Measurements from ENCODE around the gene CRYBA4. TPM values are rescaled to one million over a fixed set of nuclear protein-coding genes. Genes with fewer than 3 reads are reported as not detected.

CRYBA4 gene
- total and polyA plus RNA-seq, 10 of the 15 experiments (the other 5 are each of a cell fraction or from before 2014, with no cell fraction given), result 0.12 to 0.17 TPM; not detected in 8

DNA sequence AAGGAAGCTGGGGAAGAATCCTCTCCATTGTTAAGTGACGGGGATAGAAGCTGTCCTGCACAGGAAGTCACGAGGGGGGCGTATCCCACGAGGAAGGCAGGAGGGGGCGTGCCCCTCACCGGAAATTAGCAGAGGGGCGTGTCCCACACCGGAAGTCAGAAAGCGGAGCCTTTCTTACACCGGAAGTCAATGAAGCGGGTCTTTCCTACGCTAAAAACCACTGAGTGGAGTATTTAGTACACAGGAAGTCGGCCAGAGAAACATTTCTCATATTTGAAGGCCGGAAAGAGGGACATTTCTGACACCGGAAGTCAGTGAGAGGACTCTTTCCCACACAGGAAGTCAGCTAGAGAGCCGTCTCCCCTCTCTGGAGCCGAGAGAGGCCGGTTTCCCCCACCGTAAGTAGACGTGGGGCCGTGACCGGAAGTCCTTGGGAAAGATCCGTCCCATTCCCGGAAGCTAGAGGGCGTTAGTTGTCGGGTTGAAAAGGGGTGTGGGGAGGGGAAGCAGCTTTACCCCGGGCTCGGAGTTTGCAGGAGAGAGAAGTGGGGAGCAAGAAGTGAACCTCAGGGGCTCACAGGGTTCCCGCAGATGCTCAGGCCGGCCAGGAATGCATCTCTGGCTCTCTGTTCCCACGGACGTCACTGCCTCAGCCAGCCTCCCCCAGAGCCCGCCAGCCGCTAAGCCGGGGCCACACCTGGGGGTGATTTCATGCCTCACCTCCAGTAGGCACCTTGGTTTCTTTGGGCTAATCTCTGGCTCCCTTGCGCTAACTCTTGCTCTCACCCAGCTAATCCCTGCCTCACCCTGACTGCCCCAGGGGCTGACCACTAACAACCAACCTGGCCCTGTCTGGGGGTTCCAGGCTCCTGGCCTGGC is 51.1 kb downstream of the CRYBA4 start (continued):
- peak; percentile 24; the same call in 1 of the 2 replicates for TF ChIP-seq RAD21 (IDR thresholded peaks at IDR 0.05; ENCODE audit: insufficient read depth, low read depth, low read length)
- TF ChIP-seq SREBF1 (IDR thresholded peaks at IDR 0.05; ENCODE audit: low read length), result no peak
- TF ChIP-seq ZNF274 (IDR thresholded peaks at IDR 0.05; ENCODE audit: insufficient read depth, insufficient read length), result no peak
- TF ChIP-seq, protein P1, sequence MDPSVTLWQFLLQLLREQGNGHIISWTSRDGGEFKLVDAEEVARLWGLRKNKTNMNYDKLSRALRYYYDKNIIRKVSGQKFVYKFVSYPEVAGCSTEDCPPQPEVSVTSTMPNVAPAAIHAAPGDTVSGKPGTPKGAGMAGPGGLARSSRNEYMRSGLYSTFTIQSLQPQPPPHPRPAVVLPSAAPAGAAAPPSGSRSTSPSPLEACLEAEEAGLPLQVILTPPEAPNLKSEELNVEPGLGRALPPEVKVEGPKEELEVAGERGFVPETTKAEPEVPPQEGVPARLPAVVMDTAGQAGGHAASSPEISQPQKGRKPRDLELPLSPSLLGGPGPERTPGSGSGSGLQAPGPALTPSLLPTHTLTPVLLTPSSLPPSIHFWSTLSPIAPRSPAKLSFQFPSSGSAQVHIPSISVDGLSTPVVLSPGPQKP (IDR thresholded peaks at IDR 0.05; ENCODE audit: low read depth, low read length), result peak; percentile 96
- TF ChIP-seq NFIC (IDR thresholded peaks at IDR 0.05; ENCODE audit: low read depth, low read length), result peak; percentile 73
- peak; percentile 80; the same call in 1 of the 2 replicates for TF ChIP-seq NBN (IDR thresholded peaks at IDR 0.05)
- TF ChIP-seq SMARCA5 (IDR thresholded peaks at IDR 0.05), result peak; percentile 82
- peak; percentile 91 for TF ChIP-seq PML (IDR thresholded peaks at IDR 0.05; ENCODE audit: low read length)
- TF ChIP-seq SREBF2 (IDR thresholded peaks at IDR 0.05; ENCODE audit: low read length), result peak; percentile 72
- TF ChIP-seq SMC3 (IDR thresholded peaks at IDR 0.05; ENCODE audit: borderline replicate concordance, low read length), result no peak
- peak; percentile 10; the same call in 1 of the 2 replicates for TF ChIP-seq SPI1 (IDR thresholded peaks at IDR 0.05; ENCODE audit: borderline replicate concordance, insufficient read depth, low read depth, low read length)
- TF ChIP-seq, protein P2, sequence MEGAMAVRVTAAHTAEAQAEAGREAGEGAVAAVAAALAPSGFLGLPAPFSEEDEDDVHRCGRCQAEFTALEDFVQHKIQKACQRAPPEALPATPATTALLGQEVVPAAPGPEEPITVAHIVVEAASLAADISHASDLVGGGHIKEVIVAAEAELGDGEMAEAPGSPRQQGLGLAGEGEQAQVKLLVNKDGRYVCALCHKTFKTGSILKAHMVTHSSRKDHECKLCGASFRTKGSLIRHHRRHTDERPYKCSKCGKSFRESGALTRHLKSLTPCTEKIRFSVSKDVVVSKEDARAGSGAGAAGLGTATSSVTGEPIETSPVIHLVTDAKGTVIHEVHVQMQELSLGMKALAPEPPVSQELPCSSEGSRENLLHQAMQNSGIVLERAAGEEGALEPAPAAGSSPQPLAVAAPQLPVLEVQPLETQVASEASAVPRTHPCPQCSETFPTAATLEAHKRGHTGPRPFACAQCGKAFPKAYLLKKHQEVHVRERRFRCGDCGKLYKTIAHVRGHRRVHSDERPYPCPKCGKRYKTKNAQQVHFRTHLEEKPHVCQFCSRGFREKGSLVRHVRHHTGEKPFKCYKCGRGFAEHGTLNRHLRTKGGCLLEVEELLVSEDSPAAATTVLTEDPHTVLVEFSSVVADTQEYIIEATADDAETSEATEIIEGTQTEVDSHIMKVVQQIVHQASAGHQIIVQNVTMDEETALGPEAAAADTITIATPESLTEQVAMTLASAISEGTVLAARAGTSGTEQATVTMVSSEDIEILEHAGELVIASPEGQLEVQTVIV (IDR thresholded peaks at IDR 0.05; ENCODE audit: borderline replicate concordance, partially characterized antibody), result peak; percentile 45
- TF ChIP-seq MTA2 (IDR thresholded peaks at IDR 0.05; ENCODE audit: low read depth), result 0 out of 2 replicates have a peak, but pooled peaks have one; percentile 12
- TF ChIP-seq, protein P3, sequence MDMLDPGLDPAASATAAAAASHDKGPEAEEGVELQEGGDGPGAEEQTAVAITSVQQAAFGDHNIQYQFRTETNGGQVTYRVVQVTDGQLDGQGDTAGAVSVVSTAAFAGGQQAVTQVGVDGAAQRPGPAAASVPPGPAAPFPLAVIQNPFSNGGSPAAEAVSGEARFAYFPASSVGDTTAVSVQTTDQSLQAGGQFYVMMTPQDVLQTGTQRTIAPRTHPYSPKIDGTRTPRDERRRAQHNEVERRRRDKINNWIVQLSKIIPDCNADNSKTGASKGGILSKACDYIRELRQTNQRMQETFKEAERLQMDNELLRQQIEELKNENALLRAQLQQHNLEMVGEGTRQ (IDR thresholded peaks at IDR 0.05; ENCODE audit: borderline replicate concordance, low read depth, low read length), result peak; percentile 29; the same call in 1 of the 2 replicates
- TF ChIP-seq, protein P4, sequence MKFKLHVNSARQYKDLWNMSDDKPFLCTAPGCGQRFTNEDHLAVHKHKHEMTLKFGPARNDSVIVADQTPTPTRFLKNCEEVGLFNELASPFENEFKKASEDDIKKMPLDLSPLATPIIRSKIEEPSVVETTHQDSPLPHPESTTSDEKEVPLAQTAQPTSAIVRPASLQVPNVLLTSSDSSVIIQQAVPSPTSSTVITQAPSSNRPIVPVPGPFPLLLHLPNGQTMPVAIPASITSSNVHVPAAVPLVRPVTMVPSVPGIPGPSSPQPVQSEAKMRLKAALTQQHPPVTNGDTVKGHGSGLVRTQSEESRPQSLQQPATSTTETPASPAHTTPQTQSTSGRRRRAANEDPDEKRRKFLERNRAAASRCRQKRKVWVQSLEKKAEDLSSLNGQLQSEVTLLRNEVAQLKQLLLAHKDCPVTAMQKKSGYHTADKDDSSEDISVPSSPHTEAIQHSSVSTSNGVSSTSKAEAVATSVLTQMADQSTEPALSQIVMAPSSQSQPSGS (IDR thresholded peaks at IDR 0.05; ENCODE audit: low read length), result peak; percentile 35; the same call in 1 of the 2 replicates
- TF ChIP-seq, protein P5, sequence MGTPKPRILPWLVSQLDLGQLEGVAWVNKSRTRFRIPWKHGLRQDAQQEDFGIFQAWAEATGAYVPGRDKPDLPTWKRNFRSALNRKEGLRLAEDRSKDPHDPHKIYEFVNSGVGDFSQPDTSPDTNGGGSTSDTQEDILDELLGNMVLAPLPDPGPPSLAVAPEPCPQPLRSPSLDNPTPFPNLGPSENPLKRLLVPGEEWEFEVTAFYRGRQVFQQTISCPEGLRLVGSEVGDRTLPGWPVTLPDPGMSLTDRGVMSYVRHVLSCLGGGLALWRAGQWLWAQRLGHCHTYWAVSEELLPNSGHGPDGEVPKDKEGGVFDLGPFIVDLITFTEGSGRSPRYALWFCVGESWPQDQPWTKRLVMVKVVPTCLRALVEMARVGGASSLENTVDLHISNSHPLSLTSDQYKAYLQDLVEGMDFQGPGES (IDR thresholded peaks at IDR 0.05), result no peak
- TF ChIP-seq ATF7 (IDR thresholded peaks at IDR 0.05; ENCODE audit: low read depth), result peak; percentile 85
- TF ChIP-seq, protein P6, sequence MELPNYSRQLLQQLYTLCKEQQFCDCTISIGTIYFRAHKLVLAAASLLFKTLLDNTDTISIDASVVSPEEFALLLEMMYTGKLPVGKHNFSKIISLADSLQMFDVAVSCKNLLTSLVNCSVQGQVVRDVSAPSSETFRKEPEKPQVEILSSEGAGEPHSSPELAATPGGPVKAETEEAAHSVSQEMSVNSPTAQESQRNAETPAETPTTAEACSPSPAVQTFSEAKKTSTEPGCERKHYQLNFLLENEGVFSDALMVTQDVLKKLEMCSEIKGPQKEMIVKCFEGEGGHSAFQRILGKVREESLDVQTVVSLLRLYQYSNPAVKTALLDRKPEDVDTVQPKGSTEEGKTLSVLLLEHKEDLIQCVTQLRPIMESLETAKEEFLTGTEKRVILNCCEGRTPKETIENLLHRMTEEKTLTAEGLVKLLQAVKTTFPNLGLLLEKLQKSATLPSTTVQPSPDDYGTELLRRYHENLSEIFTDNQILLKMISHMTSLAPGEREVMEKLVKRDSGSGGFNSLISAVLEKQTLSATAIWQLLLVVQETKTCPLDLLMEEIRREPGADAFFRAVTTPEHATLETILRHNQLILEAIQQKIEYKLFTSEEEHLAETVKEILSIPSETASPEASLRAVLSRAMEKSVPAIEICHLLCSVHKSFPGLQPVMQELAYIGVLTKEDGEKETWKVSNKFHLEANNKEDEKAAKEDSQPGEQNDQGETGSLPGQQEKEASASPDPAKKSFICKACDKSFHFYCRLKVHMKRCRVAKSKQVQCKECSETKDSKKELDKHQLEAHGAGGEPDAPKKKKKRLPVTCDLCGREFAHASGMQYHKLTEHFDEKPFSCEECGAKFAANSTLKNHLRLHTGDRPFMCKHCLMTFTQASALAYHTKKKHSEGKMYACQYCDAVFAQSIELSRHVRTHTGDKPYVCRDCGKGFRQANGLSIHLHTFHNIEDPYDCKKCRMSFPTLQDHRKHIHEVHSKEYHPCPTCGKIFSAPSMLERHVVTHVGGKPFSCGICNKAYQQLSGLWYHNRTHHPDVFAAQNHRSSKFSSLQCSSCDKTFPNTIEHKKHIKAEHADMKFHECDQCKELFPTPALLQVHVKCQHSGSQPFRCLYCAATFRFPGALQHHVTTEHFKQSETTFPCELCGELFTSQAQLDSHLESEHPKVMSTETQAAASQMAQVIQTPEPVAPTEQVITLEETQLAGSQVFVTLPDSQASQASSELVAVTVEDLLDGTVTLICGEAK (IDR thresholded peaks at IDR 0.05; ENCODE audit: borderline replicate concordance), result peak; percentile 99
